GM21619 (cell line): ENCODE results near the gene APPL2.

Experiments used
- ATAC-seq: cut with Tn5 transposase; IDR thresholded peaks from one replicate; pipeline ENCODE4 v1.9.1; 2021; ENCODE audit not compliant: unreplicated experiment

APPL2 gene

GRCh38 chr12:105141320-105141922 is 94.6 kb downstream of the APPL2 start:
- no peak for ATAC-seq

GRCh38 chr12:105138248-105138647 is 97.7 kb downstream of the APPL2 start:
- no peak for ATAC-seq
